OCI-LY3 (cell line): Measurements from ENCODE around the gene NPSR1.

ENCODE experiments used
- EZH2phosphoT487 ChIP-seq: fragments of 200-600 bp; shearing (Covaris generic); IDR thresholded peaks from 2 replicates; pipeline ENCODE4 v1.6.1; 2018; ENCODE audit warnings: antibody characterized with exemption, mixed run types, low read depth
- TF ChIP-seq, protein P1 (sequence below): fragments of 200-600, 300-600 bp; sonication (generic); IDR thresholded peaks from 2 replicates; pipeline ENCODE4 v1.5.1; 2014; ENCODE audit warnings: antibody characterized with exemption, low read length, low read depth

- TF ChIP-seq, protein P1, sequence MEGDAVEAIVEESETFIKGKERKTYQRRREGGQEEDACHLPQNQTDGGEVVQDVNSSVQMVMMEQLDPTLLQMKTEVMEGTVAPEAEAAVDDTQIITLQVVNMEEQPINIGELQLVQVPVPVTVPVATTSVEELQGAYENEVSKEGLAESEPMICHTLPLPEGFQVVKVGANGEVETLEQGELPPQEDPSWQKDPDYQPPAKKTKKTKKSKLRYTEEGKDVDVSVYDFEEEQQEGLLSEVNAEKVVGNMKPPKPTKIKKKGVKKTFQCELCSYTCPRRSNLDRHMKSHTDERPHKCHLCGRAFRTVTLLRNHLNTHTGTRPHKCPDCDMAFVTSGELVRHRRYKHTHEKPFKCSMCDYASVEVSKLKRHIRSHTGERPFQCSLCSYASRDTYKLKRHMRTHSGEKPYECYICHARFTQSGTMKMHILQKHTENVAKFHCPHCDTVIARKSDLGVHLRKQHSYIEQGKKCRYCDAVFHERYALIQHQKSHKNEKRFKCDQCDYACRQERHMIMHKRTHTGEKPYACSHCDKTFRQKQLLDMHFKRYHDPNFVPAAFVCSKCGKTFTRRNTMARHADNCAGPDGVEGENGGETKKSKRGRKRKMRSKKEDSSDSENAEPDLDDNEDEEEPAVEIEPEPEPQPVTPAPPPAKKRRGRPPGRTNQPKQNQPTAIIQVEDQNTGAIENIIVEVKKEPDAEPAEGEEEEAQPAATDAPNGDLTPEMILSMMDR = no peak
- no peak for TF ChIP-seq EZH2phosphoT487
These were observed 189.0 kb downstream of the NPSR1 start for GRCh38 chr7:34846976-34847375.
